ENCODE measurements around the gene KLHDC3.

DNA sequence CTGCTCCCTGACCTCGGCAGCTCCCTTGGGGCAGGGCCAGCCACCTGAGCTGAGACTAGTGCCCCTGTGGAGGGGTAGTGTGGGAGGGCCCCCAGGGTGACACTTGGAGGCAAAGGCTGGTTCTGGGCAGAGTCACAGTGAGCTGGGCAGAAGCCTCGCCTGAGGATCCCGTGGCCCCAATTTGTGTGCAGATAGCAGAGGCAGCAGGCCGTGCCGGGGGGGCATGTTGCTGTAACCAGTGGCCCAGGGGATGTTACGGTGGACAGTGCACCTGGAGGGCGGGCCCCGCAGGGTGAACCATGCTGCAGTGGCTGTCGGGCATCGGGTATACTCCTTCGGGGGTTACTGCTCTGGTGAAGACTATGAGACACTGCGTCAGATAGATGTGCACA lies 2.9 kb downstream of the KLHDC3 start:
- TF ChIP-seq, protein P1, sequence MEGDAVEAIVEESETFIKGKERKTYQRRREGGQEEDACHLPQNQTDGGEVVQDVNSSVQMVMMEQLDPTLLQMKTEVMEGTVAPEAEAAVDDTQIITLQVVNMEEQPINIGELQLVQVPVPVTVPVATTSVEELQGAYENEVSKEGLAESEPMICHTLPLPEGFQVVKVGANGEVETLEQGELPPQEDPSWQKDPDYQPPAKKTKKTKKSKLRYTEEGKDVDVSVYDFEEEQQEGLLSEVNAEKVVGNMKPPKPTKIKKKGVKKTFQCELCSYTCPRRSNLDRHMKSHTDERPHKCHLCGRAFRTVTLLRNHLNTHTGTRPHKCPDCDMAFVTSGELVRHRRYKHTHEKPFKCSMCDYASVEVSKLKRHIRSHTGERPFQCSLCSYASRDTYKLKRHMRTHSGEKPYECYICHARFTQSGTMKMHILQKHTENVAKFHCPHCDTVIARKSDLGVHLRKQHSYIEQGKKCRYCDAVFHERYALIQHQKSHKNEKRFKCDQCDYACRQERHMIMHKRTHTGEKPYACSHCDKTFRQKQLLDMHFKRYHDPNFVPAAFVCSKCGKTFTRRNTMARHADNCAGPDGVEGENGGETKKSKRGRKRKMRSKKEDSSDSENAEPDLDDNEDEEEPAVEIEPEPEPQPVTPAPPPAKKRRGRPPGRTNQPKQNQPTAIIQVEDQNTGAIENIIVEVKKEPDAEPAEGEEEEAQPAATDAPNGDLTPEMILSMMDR (IDR thresholded peaks at IDR 0.05; ENCODE audit: insufficient read depth, low read depth, low read length): no peak
- no peak for TF ChIP-seq EZH2 (IDR thresholded peaks at IDR 0.05; ENCODE audit: insufficient read depth, low read length)

Data from astrocyte (in vitro differentiated cells and primary cell).